Endodermal cell (in vitro differentiated cells): Measurements from ENCODE around the gene CTDSP2. TPM values are rescaled to one million over a fixed set of nuclear protein-coding genes. Genes with fewer than 3 reads are reported as not detected.

Experiments used
- DNase-seq: peaks from one replicate; pipeline ENCODE4 v3.0.0-alpha.2; 2017
- H3K27ac ChIP-seq: 2 replicates; pipeline ENCODE4 v1.5.1; 2013; ENCODE audit warnings: mild to moderate bottlenecking, low read depth, low read length, moderate library complexity
- H3K27me3 ChIP-seq: 2 replicates; pipeline ENCODE4 v1.6.1; 2013; ENCODE audit warnings: mild to moderate bottlenecking, low read length, moderate library complexity; ENCODE audit not compliant: insufficient read depth, control insufficient read depth, poor library complexity, severe bottlenecking
- H3K36me3 ChIP-seq: 2 replicates; pipeline ENCODE4 v1.7.0; 2013; ENCODE audit warnings: mild to moderate bottlenecking, low read length, moderate library complexity; ENCODE audit not compliant: control insufficient read depth, insufficient read depth
- H3K4me1 ChIP-seq: one replicate; pipeline ENCODE4 v1.7.0; 2013; ENCODE audit warnings: low read length; ENCODE audit not compliant: control insufficient read depth, insufficient read depth
- H3K4me3 ChIP-seq: 2 replicates; pipeline ENCODE4 v1.5.1; 2013; ENCODE audit warnings: mild to moderate bottlenecking, low read length, moderate library complexity
- H3K9ac ChIP-seq: 2 replicates; pipeline ENCODE4 v1.6.1; 2013; ENCODE audit warnings: mild to moderate bottlenecking, low read length, moderate library complexity; ENCODE audit not compliant: poor library complexity, severe bottlenecking; ENCODE audit errors: extremely low read depth
- H3K9me3 ChIP-seq: 2 replicates; pipeline ENCODE4 v1.6.1; 2013; ENCODE audit warnings: mild to moderate bottlenecking, low read length, moderate library complexity; ENCODE audit not compliant: control insufficient read depth
- H3K27ac Mint-ChIP-seq: 2 replicates; pipeline ENCODE4 v1.8.0; 2020; ENCODE audit warnings: mixed read lengths
- H3K27me3 Mint-ChIP-seq: 2 replicates; pipeline ENCODE4 v1.8.0; 2021; ENCODE audit warnings: mild to moderate bottlenecking, mixed read lengths; ENCODE audit not compliant: insufficient read depth
- H3K36me3 Mint-ChIP-seq: 2 replicates; pipeline ENCODE4 v1.8.0; 2020; ENCODE audit warnings: low read depth, mixed read lengths
- H3K4me1 Mint-ChIP-seq: 2 replicates; pipeline ENCODE4 v1.8.0; 2020; ENCODE audit warnings: mixed read lengths
- H3K4me3 Mint-ChIP-seq: 2 replicates; pipeline ENCODE4 v1.8.0; 2020; ENCODE audit warnings: mild to moderate bottlenecking, moderate library complexity, mixed read lengths
- H3K9me3 Mint-ChIP-seq: 2 replicates; pipeline ENCODE4 v1.8.0; 2020; ENCODE audit warnings: mild to moderate bottlenecking, mixed read lengths
- CTCF ChIP-seq: fragments of 200-600 bp; sonication (generic); conservative IDR thresholded peaks from 2 replicates; pipeline ENCODE4 v1.5.0; 2021; ENCODE audit warnings: antibody characterized with exemption, mild to moderate bottlenecking
- WGBS, 2 experiments: methylation state at CpG; one replicate each; pipeline versions ENCODE4 v1.1.5 to v1.1.7; 2013; ENCODE audit warnings: missing lambda C conversion rate in 2 of 2, mixed read lengths in 1 of 2; ENCODE audit not compliant: insufficient coverage in 1 of 2, insufficient read length in 1 of 2; 5-methylcytosine and 5-hydroxymethylcytosine counted together
- total RNA-seq, 2 donors: library from RNA; stranded (reverse); fragmentation: NEBNext Ultra II Directional in 1 of 2; extraction: Animal tissue kit (Norgen Biotek cat#: 25700) in 1 of 2; gene quantifications; 2 replicates in 1 of 2; 3 replicates in 1 of 2; pipeline ENCODE4 v1.2.1, GENCODE V29; 2021

The CTDSP2 gene
- total RNA-seq, 2 donors from 2014 or later, result 137 to 148 TPM

DNA sequence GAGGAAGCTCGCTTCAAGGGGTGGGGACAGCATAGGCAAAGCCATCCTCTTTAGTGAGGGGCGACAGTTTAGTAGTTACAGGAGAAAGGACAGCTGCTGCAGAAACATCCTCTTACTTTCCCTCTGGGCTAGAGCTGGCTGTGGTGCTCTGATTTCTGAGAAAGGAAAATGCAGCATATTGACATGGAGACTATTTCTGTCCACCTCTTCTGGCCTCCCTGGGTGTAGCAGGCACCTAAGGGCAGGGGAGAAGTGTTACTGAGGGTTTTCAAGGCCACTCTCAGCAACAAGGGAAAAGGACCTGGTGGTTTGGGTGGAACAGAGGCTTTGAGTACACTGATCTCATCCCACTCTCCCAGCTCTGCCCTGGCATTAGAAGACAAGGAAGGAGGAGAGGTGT, 40.0 kb upstream of the CTDSP2 start:
- TF ChIP-seq CTCF, result no peak
- Histone ChIP-seq H3K9me3 (peaks cover 10% of the 10 kb centered on the region), H3K27me3 (no peaks in the 10 kb centered on the region), H3K4me3 (no peak overlapping the region), H3K4me1 (peaks cover 6% of the 10 kb centered on the region), H3K36me3 (no peaks in the 10 kb centered on the region), H3K9ac (no peak overlapping the region), H3K27ac (no peak overlapping the region)
- peaks cover 21% of the 10 kb centered on the region for H3K4me1 Mint-ChIP-seq
- no peak overlapping the region for H3K4me3 Mint-ChIP-seq
- no peak overlapping the region for H3K27ac Mint-ChIP-seq
- no peaks in the 10 kb centered on the region for H3K27me3 Mint-ChIP-seq
- no peak for DNase-seq
- no peaks in the 10 kb centered on the region for H3K36me3 Mint-ChIP-seq
- peaks cover 14% of the 10 kb centered on the region for H3K9me3 Mint-ChIP-seq
- WGBS, 2 experiments, result 88 to 100% methylated on average over 2 of the region's 2 CpGs

DNA sequence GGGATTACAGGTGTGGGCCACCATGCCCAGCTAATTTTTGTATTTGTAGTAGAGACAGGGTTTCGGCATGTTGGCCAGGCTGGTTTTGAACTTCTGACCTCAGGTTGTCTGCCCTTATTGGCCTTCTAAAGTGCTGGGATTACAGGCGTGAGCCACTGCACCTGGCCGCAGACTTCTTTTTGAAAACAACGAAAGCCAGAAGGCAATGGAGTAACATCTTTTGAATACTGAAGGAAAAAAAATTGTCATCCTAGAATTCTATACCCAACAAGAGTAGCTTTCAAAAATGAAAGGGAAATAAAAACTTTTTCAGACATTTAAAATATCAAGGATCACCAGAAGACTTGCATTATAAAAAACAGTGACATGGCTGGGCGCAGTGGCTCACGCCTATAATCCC, 38.7 kb upstream of the CTDSP2 start:
- H3K27me3 Mint-ChIP-seq, result no peaks in the 10 kb centered on the region
- Histone ChIP-seq H3K9ac (no peak overlapping the region), H3K4me3 (no peak overlapping the region), H3K36me3 (no peaks in the 10 kb centered on the region), H3K9me3 (peaks cover 10% of the 10 kb centered on the region), H3K4me1 (peaks cover 6% of the 10 kb centered on the region), H3K27ac (no peak overlapping the region), H3K27me3 (no peaks in the 10 kb centered on the region)
- no peak overlapping the region for H3K4me3 Mint-ChIP-seq
- H3K4me1 Mint-ChIP-seq, result peaks cover 25% of the 10 kb centered on the region
- 96 to 100% methylated on average over 3 to 6 of the region's 6 CpGs for WGBS, 2 experiments
- H3K27ac Mint-ChIP-seq, result no peak overlapping the region
- H3K36me3 Mint-ChIP-seq, result no peaks in the 10 kb centered on the region
- TF ChIP-seq CTCF, result no peak
- no peak for DNase-seq
- peaks cover 14% of the 10 kb centered on the region for H3K9me3 Mint-ChIP-seq

DNA sequence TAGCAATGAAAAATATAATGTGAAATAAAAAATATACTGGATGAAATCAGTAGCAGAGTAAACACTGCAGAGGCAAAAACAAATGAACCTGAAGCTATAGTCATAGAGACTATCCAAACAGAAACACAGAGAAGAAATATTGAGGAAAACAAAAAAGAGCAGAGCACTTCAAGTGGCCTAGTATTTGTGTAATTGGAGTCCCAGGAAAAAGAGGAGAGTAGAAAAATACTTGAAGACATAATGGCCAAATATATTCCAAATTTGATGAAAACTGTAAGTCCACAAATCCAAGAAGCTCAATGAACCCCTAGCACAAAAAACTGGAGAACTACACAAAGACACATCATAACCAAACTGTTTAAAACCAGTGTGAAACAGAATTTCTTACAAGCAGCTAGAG, 37.2 kb upstream of the CTDSP2 start:
- H3K36me3 Mint-ChIP-seq, result no peaks in the 10 kb centered on the region
- no peak for TF ChIP-seq CTCF
- no peak overlapping the region for H3K27ac Mint-ChIP-seq

More for the DNA sequence above, 37.2 kb upstream of the CTDSP2 start:
- Histone ChIP-seq H3K4me1 (peaks cover 6% of the 10 kb centered on the region), H3K4me3 (no peak overlapping the region), H3K9ac (no peak overlapping the region), H3K9me3 (peaks cover 10% of the 10 kb centered on the region), H3K27ac (no peak overlapping the region), H3K27me3 (no peaks in the 10 kb centered on the region), H3K36me3 (no peaks in the 10 kb centered on the region)
- DNase-seq, result no peak
- H3K4me1 Mint-ChIP-seq, result peaks cover 14% of the 10 kb centered on the region
- no peak overlapping the region for H3K4me3 Mint-ChIP-seq
- peaks cover 14% of the 10 kb centered on the region for H3K9me3 Mint-ChIP-seq
- peaks cover 2% of the 10 kb centered on the region for H3K27me3 Mint-ChIP-seq
